GM21360 (cell line): Measurements from ENCODE around the gene IGFL1.
"Not testable (repeated sequence)": the region's sequence is repeated elsewhere in the genome, so short reads cannot be mapped to it uniquely, and the experiment has no call there.

ENCODE experiments used
- ATAC-seq: cut with Tn5 transposase; IDR thresholded peaks from one replicate; pipeline ENCODE4 v1.9.1; 2021; ENCODE audit warnings: mild to moderate bottlenecking, moderate library complexity; ENCODE audit not compliant: unreplicated experiment

Gene IGFL1

DNA sequence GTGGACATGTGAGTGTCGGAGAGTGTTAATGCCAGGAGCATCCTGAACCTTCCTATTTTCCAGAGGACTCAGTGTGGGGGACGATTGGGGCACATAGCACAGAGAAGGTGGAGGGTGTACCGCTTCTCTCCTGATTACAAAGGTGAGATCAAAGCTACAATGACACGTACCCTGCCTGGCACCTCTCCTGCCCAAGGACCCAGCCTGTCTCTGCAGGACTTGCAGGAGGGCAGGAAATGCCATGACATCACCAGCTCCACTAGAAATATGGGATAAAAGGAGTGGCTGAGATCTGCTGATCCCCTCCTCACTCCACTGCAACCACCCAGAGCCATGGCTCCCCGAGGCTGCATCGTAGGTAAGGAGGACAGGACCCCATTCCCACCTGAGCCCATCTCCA, at the start of gene IGFL1:
IGFL1 (plus strand) TSS at position 301 of the 400 bp plus-strand sequence; CDS start at position 334, 33 bp downstream.
- ATAC-seq: no peak

DNA sequence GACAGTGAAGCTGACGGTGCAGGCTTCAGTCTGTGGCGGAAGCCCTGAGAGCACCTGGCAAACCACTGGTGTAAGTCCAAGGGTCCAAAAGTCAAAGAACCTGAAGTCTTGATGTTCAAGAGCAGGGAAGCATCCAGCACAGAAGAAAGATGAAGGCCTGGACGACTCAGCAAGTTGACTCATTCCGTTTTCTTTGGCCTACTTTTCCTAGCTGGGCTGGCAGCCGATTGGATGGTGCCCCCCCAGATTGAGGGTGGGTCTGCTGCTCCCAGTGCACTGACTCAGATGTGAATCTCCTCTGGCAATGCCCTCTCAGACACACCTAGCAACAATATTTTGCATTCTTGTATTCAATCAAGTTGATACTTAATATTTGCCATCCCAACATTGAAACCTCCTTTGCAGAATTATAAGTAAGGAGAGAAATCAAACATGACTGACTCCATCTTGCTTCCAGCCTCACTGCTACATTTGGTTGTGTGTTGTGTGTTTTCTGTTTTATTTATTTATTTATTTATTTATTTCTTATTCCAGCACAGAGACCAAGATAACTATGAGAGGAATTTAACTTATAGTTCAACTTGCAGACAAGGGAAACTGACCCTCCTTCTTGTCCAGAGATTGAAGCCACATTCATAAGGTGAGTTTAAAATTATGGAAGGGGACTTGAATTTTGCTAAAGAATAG, 48.7 kb upstream of the IGFL1 start:
- ATAC-seq: no peak

DNA sequence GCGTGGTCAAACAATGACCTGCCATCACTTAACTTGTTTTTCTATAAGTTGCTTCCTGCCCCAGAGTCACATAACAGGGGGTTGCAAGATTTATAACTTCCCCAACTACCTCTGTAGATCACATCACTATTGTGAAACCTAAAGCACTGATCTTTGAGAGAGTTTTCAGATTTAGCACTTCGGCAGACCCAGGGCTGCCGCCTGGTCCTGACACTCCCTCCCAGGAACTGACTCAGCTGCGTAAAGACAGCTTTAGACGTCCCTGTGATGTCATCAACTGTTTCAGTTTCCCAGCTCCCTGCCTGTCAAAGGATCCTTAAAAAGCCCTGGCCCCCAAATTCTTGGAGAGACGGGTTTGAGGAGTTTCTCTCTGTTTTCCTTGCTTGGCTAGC, 48.2 kb upstream of the IGFL1 start:
- no peak for ATAC-seq

DNA sequence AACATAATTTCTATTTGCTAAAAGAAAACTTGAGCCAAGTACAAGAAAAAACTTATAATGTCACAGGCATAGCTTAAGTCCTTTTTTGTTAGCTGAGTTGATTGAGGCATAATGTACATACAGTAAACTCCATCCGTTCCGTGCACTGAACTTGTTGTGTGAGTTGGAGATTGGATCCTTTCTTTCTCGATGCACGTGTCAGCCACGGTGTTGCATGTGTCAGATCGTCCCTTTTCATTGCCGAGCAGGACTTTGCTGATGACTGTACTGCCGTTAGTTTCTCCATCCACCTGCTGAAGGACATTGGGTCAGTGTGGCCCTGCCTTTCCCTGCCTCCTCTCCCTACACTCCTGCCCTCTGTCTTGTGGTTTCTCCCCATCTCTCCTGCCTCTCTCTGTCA, 47.1 kb upstream of the IGFL1 start:
- no peak for ATAC-seq

DNA sequence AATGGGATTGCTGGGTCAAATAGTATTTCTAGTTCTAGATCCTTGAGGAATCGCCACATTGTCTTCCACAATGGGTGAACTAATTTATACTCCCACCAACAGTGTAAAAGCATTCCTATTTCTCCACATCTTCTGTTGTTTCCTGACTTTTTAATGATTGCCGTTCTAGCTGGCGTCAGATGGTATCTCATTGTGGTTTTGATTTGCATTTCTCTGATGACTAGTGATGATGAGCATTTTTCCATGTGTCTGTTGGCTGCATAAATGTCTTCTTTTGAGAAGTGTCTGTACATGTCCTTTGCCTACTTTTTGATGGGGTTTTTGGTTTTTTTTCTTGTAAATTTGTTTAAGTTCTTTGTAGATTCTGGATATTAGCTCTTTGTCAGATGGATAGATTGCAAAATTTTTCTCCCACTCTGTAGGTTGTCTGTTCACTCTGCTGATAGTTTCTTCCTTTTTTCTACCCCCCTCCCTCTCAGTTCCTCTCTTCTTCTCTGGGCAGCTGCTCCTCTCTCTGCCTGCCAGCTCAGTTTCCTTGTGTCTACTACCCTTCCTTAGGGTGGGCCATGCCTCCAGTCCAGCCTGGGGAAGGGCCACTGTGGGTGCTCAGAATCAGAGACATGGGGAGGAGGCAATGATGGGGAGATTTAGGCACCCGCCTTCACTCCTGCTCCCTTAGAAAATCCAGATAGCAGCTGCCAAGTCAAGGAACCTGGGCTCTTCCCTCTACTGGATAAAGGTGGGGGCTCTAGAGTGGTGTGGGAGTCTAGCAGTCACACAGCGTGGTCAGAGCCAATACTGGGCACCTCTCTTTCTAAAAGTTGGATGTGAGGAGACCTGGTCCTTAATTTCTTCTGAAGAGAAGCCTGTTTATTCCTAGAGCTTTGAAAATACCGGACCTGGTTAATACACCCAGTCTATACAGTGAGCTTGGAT, 44.5 kb upstream of the IGFL1 start:
- not testable (repeated sequence) for ATAC-seq

DNA sequence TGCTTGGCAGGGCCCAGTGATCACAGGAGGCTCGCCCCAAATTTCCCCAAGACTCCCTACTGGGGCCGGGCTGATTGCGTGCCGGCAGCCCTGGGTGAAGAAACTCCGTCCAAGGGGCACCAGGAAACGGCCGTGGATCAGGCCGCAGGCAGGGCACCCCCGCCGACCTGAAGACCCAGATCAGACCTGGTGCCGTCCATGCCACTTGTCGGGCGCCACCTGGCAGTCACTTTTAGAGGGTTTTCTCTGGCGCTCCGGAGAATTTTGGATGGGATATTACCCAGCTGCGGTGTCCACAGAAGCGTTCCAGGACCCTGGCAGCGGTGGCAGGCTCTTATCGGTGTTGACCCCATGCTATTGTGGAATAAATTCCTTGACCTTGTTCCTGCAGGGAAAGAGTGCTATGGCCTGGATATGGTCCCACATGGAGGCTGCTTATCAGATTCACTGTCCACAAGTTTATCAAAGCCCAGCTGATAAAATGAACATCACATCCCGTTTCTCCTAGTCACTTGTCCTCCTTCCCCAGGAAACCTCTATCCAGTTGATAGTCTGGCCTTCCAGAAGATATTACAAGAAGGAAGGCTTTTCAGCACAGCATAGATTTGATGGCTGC, 43.3 kb upstream of the IGFL1 start:
- ATAC-seq: no peak

DNA sequence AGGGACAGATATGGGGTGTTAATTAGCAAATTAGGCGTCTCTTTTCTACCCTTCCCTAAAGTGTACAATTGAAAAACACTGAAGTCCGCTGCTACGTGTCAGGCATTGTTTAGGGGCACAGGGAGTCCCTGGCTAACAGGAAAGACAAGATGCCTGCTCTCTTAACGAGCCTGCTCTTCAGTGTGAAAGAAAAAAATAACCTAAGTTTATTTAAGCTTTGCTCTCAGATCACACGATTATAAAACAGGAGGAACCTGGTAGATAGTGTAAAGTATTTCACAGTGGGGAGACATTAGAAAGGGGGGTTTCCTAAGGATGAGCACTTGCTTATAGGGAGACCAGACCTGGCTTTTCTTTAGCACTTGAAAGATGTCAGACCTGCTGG, 42.8 kb upstream of the IGFL1 start:
- ATAC-seq: no peak

DNA sequence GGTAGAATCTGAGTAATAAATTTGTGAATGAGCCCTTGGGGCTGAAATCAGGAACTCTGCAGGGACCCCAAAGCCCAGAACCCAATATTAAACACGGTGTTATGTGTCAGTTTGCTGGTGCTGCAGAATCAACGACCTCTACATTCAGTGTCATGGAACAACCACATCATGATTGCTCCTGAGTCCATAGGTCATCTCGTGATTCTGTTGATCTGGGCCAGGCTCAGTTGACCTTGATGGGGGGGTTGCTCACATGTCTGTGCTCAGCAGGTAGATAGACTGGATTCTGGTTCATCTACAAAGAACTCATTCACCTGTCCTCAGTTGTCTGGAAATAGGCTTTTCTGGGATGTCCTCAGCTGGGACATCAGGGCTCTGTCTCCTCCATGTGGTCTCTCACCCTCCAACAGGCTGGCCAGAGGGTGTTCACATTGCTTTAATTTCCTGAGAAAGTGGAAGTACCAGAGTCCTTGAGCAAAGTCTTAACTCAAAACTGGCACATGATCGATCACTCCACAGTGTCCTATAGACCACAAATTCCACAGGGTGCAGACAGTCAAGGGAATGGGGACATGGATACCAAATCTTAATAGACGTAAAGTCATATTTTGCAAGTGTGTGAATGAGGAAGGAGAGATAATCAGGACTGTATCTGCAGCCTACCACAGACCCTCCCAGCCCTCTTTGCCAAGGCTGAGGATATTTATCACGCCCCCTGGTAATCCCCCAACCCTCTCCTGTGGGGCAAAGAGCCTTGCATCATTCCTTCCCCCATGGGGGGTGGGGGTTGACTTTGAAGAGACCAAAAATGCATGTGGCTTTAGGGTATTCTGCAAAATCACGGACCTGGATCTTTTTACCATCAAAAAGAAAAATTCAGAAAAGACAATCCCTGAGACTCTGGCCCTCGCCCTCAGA, 39.3 kb upstream of the IGFL1 start:
- no peak for ATAC-seq

DNA sequence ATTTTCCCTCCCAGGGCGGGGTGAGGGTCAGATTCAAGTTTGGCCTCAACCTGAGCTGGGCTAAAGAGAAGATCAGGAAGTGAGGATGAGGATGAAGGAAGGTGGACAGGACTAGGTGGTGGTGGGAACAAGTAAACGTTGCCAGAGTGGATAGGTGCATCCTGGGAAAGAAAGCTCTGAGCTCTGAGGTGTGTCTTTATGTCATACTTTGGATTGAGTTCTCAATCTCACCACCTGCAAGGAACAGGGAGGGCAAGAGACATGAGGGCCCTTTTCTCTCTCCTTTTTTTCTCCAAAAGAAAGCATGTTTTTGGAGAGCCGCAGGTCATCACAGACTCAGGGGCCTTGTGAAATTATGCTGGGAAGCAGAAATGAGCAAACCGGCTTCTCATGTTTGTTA, 38.2 kb upstream of the IGFL1 start:
- ATAC-seq: no peak

DNA sequence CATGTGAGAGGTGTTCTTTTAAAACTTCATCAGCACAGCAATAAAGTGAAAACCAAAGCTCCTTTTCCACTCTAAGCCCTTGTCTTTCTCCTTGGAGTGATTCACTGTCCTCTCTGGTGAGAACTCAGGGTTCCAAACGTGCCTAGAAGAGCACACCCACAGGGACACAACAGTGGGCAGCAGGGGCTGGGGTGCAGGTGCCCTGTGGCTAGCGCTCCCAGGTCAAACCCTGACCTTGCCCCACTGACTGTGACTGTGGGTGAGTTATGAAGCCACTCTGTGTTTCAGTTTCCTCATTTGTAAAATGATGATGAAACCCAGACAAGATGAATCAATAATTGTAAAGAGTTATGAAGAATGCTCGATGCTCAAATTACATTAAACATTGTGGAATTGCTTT, 37.6 kb upstream of the IGFL1 start:
- ATAC-seq: no peak

DNA sequence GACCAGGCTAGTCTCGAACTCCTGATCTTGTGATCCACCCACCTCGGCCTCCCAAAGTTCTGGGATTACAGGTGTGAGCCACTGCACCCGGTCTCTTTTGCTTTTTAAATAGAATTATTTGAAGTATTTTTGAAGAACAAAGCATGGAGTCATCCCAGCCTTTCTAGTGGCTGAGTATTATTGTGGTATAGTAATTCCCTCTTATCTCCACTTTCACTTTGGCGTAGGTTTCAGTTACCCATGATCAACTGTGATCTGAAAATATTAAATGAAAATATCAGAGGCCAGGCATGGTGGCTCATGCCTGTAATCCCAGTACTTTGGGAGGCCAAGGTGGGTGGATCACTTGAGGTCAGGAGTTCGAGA, 36.9 kb upstream of the IGFL1 start:
- not testable (repeated sequence) for ATAC-seq

DNA sequence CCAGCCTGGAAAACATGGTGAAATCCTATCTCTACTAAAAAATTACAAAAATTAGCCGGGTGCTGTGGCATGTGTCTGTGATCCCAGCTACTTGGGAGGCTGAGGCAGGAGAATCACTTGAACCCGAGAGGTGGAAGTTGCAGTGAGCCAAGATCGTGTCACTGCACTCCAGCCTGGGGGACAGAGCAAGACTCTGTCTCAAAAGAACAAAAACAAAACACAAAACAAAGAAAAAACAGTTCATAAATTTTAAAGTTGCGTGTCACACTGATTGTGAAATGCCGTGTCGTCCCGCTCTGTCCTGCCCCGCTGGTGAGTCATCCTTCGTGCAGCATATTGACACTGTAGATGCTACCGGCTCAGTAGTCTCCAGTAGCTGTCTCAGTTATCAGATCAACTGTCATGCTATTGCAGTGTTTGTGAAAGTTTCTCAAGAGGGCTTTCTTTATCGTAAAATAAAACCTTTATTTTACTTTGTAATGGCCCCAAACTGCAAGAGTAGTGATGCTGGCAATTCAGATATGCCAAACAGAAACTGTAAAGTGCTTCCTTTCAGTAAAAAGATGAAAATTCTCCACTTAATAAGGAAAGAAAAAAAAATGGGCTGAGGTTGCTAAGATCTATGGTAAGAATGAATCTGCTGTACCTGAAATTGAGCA, 36.4 kb upstream of the IGFL1 start:
- ATAC-seq: no peak

DNA sequence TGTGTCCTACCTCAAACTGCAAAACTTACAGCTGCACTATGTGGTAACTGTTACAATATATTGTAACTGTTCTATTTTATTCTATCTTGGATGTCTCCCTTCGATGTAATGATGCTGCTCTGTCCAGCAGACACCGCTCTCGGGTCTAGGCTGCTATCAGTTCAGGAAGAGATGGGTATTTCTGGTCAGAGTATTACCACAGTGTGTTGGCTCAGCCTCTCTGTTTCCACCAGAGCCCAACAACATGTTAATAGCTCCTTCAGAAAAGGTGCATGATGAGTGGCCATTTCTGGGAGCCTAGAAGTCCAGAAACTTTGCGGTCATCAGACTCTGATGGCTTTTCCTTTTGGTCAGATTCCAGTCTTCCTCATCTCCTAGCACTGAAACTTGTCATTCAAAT, 35.9 kb upstream of the IGFL1 start:
- ATAC-seq: no peak

DNA sequence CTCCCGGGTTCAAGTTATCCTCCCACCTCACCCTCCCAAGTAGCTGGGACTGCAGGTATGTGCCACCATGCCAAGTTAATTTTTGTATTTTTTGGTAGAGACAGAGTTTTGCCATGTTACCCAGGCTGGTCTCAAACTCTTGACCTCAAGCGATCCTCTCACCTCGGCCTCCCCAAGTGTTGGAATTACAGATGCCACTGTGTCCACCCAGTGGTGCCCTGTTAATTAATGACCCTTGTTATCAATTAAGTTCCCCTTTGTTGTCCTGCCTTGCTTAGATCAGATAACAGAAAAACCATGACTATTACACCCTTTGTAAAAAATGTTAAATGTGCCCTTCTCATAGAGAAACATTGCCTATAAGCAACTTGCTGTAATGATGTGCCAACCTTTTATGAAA, 34.4 kb upstream of the IGFL1 start:
- ATAC-seq: no peak

DNA sequence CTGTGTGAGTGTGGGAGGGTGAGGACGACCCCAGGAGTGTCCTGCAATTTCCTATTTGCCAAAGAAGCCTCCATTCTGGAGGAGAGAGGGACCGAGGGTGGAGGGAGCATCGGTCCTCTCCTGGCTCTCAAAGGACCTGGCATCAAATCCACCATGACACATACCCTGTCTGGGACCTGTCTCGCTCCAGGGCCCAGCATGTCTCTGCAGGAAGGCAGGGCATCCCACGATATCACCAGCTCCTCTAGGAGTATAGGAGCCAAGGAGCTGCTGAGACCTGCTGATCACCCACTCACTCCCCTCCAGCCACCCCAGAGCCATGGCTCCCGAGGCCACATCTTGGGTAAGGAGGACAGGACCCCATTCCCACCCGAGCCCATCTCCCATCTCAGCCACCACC, 33.6 kb upstream of the IGFL1 start:
- not testable (repeated sequence) for ATAC-seq

DNA sequence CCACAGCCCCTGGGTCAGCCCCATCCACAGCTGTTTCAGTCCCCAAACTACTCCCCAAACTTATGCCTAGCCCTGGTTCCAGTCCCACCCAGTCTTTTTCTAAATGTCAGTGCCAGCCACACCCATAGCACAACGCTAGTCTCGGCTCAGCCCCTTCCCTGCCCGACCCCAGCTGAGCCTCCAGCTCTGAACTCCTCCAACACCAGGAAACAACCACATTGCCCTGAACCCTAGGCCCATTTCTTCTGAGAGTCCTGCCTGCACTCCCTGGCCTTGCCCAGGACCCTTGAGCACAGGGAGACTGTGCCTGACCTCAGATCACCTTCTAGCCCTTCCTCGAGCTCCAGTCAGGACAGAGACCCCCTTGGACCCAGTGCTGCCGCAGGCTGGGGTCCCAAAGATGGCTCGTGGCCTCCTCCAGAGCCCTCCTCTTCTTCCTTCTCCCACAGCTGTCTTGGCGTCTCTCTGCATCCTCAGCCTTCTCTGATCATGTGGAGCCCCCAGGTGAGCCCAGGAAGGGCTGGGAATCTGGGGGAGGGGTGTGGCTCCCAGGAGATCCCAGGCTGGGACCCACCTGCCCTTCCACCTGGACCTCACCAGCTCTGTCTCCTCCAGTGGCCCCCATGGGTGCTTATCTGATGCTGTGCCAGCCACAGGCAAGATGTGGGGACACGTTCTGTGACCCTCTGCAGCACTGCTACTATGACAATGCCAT, 33.0 kb upstream of the IGFL1 start:
- no peak for ATAC-seq

DNA sequence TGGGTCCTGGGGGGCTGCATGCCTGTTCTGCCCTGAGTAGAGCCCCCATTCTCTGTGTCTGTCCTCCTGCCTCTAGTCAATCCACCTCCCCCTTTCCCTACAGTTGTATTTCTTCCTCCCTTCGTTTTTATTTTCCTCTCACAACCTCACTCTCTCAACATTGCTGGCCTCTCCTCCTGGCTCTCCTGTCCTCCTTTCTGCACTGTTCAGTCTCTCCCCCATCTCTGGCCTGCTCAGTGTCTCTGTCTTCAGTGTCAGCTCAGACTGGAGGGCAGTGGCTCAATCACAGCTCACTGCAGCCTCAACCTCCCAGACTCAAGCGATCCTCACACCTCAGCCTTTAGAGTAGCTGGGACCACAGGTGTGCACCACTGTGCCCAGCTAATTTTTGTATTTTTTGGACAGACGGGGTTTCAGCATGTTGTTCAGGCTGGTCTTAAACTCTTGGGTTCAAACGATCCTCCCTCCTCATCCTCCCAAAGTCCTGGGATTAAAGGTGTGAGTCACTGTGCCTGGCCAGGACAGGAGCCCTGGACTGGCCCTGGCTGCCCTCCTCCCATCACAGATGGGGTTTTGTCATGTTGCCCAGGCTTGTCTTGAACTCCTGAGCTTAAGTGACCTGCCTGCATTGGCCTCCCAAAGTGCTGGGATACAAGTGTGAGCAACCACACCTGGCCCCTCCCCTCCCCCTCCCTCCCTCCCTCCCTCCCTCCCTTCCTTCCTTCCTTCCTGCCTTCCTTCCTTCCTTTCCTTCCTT, 32.0 kb upstream of the IGFL1 start:
- no peak for ATAC-seq

DNA sequence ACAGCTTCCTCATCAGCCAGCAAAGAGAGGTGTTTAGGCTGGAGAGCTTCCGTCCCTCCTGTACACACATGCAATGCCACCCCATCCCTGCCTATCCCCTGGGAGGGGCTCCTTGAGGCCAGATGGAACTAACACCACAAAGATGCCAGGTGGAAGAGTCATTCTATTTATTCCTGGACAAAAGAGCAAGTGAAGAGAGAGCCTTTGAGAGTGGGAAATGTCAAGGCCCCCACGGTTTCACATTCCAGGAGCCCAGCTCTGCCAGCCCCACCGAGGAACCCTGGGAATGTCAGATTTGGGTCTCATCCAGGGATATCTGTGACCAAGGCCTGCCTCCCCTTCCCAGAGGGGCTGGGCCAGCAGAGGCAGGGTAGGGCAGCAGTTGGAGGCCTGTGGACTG, 30.8 kb upstream of the IGFL1 start:
- no peak for ATAC-seq
